Mucosa of rectum (tissue), 2 donors: ENCODE data around the gene ZNF217.
"Not testable (repeated sequence)": the region's sequence is repeated elsewhere in the genome, so short reads cannot be mapped to it uniquely, and the experiment has no call there.

ENCODE experiments used
- H3K27ac ChIP-seq, 2 donors: one replicate each; pipeline ENCODE4 v1.7.0; 2013; ENCODE audit warnings: inconsistent platforms in 2 of 2, low read depth in 2 of 2, low read length in 2 of 2
- H3K27me3 ChIP-seq, 2 donors: one replicate each; pipeline ENCODE4 v1.7.0; 2013; ENCODE audit warnings: low read length in 2 of 2; ENCODE audit not compliant: control insufficient read depth in 2 of 2, insufficient read depth in 2 of 2
- H3K36me3 ChIP-seq, 2 donors: one replicate each; pipeline ENCODE4 v1.7.0; 2013; ENCODE audit warnings: low read length in 2 of 2; ENCODE audit not compliant: control insufficient read depth in 2 of 2, insufficient read depth in 2 of 2
- H3K4me1 ChIP-seq, 2 donors: one replicate each; pipeline ENCODE4 v1.7.0; 2013; ENCODE audit warnings: low read length in 2 of 2, mild to moderate bottlenecking in 1 of 2; ENCODE audit not compliant: control insufficient read depth in 2 of 2, insufficient read depth in 2 of 2
- H3K4me3 ChIP-seq, 2 donors: one replicate each; pipeline ENCODE4 v1.7.0; 2013; ENCODE audit warnings: low read length in 2 of 2
- H3K9ac ChIP-seq, 2 donors: one replicate each; pipeline ENCODE4 v1.7.0; 2013; ENCODE audit warnings: low read length in 2 of 2, low read depth in 1 of 2, mild to moderate bottlenecking in 1 of 2
- H3K9me3 ChIP-seq, 2 donors: one replicate each; pipeline ENCODE4 v1.7.0; 2013; ENCODE audit warnings: low read length in 2 of 2; ENCODE audit not compliant: control insufficient read depth in 2 of 2
- donor health status: healthy.
- donor health status: Normal muscosa, but diverticular disease.

The ZNF217 gene

DNA sequence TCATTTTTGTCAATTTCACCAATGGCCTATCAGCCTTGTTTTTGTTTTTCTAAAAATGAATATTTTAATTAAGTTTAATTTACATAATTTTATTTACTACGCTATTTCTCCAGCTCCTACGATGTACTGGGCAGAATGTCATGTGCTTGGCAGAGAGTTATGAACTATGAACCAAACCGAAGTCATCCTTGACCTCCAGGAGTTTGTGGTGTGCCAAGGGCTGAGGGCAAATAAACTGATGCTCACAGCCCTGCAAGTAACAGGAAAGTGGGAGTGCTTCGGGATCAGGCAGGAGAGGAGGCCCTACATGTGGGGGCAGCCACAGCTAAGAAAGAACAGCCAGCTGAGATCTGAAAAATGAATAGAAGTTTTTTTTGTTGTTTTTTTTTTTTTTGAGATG is 38.6 kb downstream of the ZNF217 start:
- Histone ChIP-seq H3K4me1 (no peaks in the 10 kb centered on the region), H3K27me3 (no peaks in the 10 kb centered on the region), H3K27ac (no peak overlapping the region), H3K36me3 (peaks cover 0 to 2% of the 10 kb centered on the region in 2 donors), H3K9me3 (no peaks in the 10 kb centered on the region), H3K4me3 (no peak overlapping the region), H3K9ac (no peak overlapping the region)

DNA sequence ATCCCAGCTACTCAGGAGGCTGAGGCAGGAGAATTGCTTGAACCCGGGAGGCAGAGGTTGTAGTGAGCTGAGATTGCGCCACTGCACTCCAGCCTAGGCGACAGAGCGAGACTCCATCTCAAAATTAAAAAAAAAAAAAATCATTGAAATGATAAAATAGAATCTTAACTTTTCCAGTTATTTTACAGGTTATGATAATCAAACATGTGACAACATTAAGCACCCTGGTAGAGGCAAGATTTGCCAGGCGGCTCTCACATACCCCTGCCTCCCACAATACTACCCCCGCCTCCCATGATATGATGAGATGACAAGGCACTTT is 41.1 kb downstream of the ZNF217 start:
- H3K4me1 ChIP-seq, H3K27ac ChIP-seq, H3K4me3 ChIP-seq, H3K9ac ChIP-seq, H3K36me3 ChIP-seq, H3K27me3 ChIP-seq, H3K9me3 ChIP-seq: not testable (repeated sequence)

- H3K9ac ChIP-seq, H3K9me3 ChIP-seq, H3K27ac ChIP-seq, H3K27me3 ChIP-seq, H3K4me3 ChIP-seq, H3K36me3 ChIP-seq, H3K4me1 ChIP-seq: not testable (repeated sequence)
These were observed 41.7 kb downstream of the ZNF217 start for GRCh38 chr20:53551719-53552571.

DNA sequence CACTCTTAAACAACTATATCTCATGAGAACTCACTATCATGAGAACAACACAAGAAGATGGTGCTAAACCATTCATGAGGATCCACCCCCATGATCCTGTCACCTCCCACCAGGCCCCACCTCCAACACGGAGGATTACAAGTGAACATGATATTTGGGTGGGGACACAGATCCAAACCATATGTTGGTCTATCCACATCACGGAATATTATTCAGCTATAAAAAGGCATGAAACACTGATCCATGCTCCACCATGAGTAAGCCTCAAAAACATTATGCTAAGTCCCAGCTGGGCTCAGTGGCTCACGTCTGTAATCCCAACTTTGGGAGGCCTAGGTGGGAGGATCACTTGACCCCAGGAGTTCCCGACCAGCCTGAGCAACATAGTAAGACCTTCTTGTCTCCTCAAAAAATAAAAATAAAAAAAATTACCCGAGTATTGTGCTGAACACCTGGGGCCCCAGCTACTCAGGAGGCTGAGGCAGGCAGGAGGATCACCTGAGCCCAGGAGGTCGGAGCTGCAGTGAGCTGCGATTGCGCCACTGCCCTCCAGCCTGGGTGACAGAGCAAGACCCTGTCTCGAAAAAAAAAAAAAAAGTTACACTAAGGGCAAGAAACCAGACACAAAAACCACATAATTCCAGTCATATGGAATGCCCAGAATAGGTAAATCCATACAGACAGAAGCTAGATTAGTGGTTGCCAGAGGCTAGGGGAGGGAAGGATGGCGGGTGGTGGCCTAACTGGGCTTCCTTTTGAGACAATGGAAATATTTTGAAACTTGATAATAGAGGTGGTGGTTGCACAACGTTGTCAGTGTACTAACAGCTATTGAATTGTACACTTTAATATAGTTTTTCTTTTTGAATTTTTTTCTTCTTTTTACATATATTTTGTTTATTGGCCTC is 43.1 kb downstream of the ZNF217 start:
- no peaks in the 10 kb centered on the region for H3K4me1 ChIP-seq
- no peak overlapping the region for H3K4me3 ChIP-seq
- H3K27me3 ChIP-seq = no peaks in the 10 kb centered on the region
- no peak overlapping the region for H3K9ac ChIP-seq
- no peak overlapping the region for H3K27ac ChIP-seq
- no peaks in the 10 kb centered on the region for H3K36me3 ChIP-seq
- no peaks in the 10 kb centered on the region for H3K9me3 ChIP-seq

GRCh38 chr20:53547664-53548239 is 45.9 kb downstream of the ZNF217 start:
- Histone ChIP-seq H3K4me1 (no peaks in the 10 kb centered on the region), H3K9ac (no peak overlapping the region), H3K9me3 (no peaks in the 10 kb centered on the region), H3K36me3 (no peaks in the 10 kb centered on the region), H3K4me3 (no peak overlapping the region), H3K27me3 (no peaks in the 10 kb centered on the region), H3K27ac (no peak overlapping the region)

DNA sequence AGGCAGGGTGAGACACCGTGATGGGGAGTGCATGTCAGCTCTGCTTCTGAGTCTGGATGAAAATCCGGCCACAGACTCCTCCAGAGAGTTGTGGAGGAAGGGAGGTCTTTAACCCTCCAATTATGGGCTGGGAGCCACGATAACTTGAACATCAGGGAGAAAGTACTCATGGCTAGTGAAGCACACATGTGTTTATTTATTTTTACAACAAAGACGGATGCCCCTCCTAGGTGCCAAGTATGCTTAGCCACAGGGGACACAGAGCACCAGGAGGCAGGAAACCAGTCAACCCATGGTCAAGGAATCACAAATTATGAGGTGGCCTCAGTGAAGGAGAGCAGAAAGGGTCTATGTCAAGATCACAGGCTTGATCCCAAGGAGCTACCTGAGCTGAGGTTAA is 54.1 kb downstream of the ZNF217 start:
- Histone ChIP-seq H3K4me1 (no peaks in the 10 kb centered on the region), H3K9ac (no peak overlapping the region), H3K27ac (no peak overlapping the region), H3K4me3 (no peak overlapping the region), H3K27me3 (no peaks in the 10 kb centered on the region), H3K36me3 (no peaks in the 10 kb centered on the region), H3K9me3 (no peaks in the 10 kb centered on the region)

GRCh38 chr20:53536382-53536781 is 57.3 kb downstream of the ZNF217 start:
- H3K27ac ChIP-seq, H3K4me1 ChIP-seq, H3K36me3 ChIP-seq, H3K4me3 ChIP-seq, H3K27me3 ChIP-seq, H3K9me3 ChIP-seq, H3K9ac ChIP-seq: not testable (repeated sequence)

DNA sequence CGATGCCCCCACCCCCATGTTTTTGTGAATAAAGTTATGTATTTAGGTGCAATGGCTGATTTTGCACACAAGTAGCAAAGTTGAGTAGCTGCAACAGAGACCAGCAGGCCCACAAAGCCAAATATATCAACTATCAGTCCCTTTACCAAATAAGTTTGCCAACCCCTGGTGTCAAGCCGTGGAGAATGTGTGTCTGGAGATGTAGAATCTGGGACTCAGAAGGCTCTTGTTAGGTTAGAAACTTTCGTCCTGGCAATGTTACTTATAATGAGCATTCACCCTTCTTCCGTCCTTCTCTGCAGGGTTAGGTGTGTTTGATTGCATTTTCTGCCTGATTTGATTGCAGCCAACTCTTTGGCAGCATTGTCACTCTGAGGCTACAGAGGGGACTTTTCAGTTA is 57.8 kb downstream of the ZNF217 start:
- H3K27me3 ChIP-seq = no peaks in the 10 kb centered on the region
- no peak overlapping the region for H3K9ac ChIP-seq
- H3K27ac ChIP-seq = no peak overlapping the region
- no peaks in the 10 kb centered on the region for H3K9me3 ChIP-seq
- H3K36me3 ChIP-seq = no peaks in the 10 kb centered on the region
- no peak overlapping the region for H3K4me3 ChIP-seq
- no peaks in the 10 kb centered on the region for H3K4me1 ChIP-seq

DNA sequence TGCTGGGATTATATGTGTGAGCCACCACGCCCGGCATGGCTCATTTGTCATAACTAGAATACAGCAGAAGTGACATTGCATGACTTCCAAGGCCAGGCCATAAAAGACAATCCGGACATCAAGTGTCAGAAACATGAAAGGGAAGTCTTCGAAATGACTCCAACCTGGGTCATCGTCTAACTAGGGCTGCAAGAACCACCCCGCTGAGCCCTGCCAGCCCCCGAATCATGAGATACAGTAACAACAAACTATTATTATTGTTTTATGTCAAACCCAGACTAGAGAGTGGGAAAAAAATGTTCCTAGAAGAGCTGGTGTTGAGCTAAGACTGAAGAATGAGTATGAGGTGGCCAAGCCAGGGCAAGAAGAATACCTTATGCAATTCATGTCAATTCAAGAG is 59.6 kb downstream of the ZNF217 start:
- H3K36me3 ChIP-seq = no peaks in the 10 kb centered on the region
- H3K9me3 ChIP-seq = no peaks in the 10 kb centered on the region
- H3K4me3 ChIP-seq = no peak overlapping the region
- no peak overlapping the region for H3K9ac ChIP-seq
- no peaks in the 10 kb centered on the region for H3K4me1 ChIP-seq
- no peak overlapping the region for H3K27ac ChIP-seq
- no peaks in the 10 kb centered on the region for H3K27me3 ChIP-seq

GRCh38 chr20:53533500-53533899 is 60.1 kb downstream of the ZNF217 start:
- no peak overlapping the region for H3K4me3 ChIP-seq
- no peak overlapping the region for H3K27ac ChIP-seq
- H3K36me3 ChIP-seq = no peaks in the 10 kb centered on the region
- no peaks in the 10 kb centered on the region for H3K4me1 ChIP-seq
- no peaks in the 10 kb centered on the region for H3K9me3 ChIP-seq
- H3K9ac ChIP-seq = no peak overlapping the region
- H3K27me3 ChIP-seq = no peaks in the 10 kb centered on the region
